GM23248 (cell line): ENCODE results near the gene RXRB.
A peak's percentile ranks its signal among the peaks of the same experiment; 100 is the strongest.

Source experiments
- EZH2 ChIP-seq: fragments of 200-600 bp; sonication (generic); IDR thresholded peaks from 2 replicates; pipeline ENCODE4 v1.6.1; 2018; ENCODE audit warnings: antibody characterized with exemption, mild to moderate bottlenecking; ENCODE audit not compliant: insufficient read depth, poor library complexity, severe bottlenecking
- EZH2phosphoT487 ChIP-seq: fragments of 200-600 bp; sonication (generic); IDR thresholded peaks from 2 replicates; pipeline ENCODE4 v1.6.1; 2018; ENCODE audit warnings: antibody characterized with exemption, moderate library complexity, mild to moderate bottlenecking, low read depth; ENCODE audit not compliant: insufficient read depth

DNA sequence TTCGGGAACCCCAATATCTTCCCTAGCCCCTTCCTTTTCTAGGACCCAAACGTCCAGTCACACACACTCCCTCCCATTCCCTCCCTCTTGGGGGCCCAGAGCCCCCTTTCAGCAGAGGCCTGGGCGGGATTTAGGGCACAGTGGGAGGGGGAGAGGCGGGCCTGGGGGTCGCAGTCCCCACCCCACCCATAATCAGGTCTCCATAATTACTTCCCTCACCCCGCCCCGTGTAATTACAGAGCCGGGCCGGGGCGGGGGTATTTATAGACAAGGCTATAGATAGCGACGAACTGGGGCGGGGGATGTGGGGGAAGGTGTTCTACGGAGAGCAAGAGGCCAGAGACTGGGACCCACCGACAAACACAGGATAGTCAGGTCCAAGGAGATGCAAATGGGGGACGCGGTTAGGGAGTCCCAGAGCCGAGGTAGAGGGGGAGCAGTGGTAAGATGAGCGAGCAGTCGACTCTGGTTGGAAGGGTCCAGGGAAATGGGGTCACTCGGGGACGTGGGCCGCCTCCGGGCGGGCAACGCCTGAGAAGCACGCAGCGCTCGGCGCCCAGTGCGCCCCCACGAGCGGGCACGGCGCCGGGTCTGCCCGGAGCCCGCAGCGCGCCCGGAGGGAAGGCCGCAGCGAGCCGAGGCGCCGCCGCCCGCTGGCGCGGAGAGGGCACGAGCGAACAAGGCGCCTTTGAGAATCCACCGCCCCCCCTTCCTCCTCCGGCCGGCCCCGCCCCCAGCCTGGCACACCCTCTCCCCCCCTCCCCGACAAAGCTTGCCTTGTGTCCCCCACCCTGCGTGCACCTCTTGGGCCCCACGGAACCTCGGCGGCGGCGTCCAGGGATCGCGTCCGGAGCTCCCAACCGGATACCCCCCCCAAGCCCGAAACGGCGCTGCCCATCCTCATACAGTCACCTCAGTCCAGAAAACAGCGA, 7.5 kb downstream of the RXRB start:
- TF ChIP-seq EZH2phosphoT487 (0 out of 2 replicates have a peak, but pooled peaks have one; percentile 65), EZH2 (peak; percentile 68)
